ENCODE measurements around the gene ZFYVE28. TPM values are rescaled to one million over a fixed set of nuclear protein-coding genes. Genes with fewer than 3 reads are reported as not detected.

The ZFYVE28 gene
- total and polyA plus RNA-seq, 2 of the 8 experiments (the other 6 are each of a cell fraction or from before 2014, with no cell fraction given), result 1.7 to 4.9 TPM

GRCh38 chr4:2287594-2287915 lies 130.9 kb downstream of the ZFYVE28 start (continued):
- TF ChIP-seq SAP30 (IDR thresholded peaks at IDR 0.05; ENCODE audit: insufficient read depth, insufficient replicate concordance, low read length), result no peak
- TF ChIP-seq BCL11A (IDR thresholded peaks at IDR 0.05; ENCODE audit: low read depth in 2 of 2, low read length in 2 of 2), result no peak

Data from H1 (cell line).